Activated T-cell treated with anti-CD3 and anti-CD28 coated beads, Interleukin-2, amount 50 U/mL, for 4 hours (primary cell): Measurements from ENCODE around the gene CDH1. TPM values are rescaled to one million over a fixed set of nuclear protein-coding genes. Genes with fewer than 3 reads are reported as not detected.
"Not testable (repeated sequence)": the region's sequence is repeated elsewhere in the genome, so short reads cannot be mapped to it uniquely, and the experiment has no call there.

Experiments
- ATAC-seq, 2 donors: fragments of 200-7000 bp; cut with Tn5 transposase; one replicate each; pipeline ENCODE4 v1.10.0; 2021
- DNase-seq: peaks from one replicate; pipeline ENCODE4 v3.0.0-alpha.2; 2020
- H3K27me3 Mint-ChIP-seq: one replicate; pipeline ENCODE4 v1.8.0; 2021; ENCODE audit warnings: low read depth, mixed read lengths
- H3K36me3 Mint-ChIP-seq: one replicate; pipeline ENCODE4 v1.8.0; 2022; ENCODE audit warnings: mixed read lengths; ENCODE audit not compliant: insufficient read depth
- H3K4me1 Mint-ChIP-seq: one replicate; pipeline ENCODE4 v1.8.0; 2021; ENCODE audit warnings: low read depth, mixed read lengths
- H3K4me3 Mint-ChIP-seq: one replicate; pipeline ENCODE4 v1.8.0; 2021; ENCODE audit warnings: mild to moderate bottlenecking, moderate library complexity, mixed read lengths
- H3K9me3 Mint-ChIP-seq: one replicate; pipeline ENCODE4 v1.8.0; 2021; ENCODE audit warnings: mixed read lengths
- total RNA-seq, 3 donors: library from RNA; stranded (reverse); gene quantifications; one replicate each; pipeline ENCODE4 v1.2.1, GENCODE V29; 2021

The CDH1 gene
- total RNA-seq, 3 donors from 2014 or later: 0.71 to 1.8 (median 1.3) TPM

- Mint-ChIP-seq H3K27me3 (peaks cover 2% of the 10 kb centered on the region), H3K36me3 (no peaks in the 10 kb centered on the region), H3K9me3 (no peaks in the 10 kb centered on the region), H3K4me3 (no peak overlapping the region), H3K4me1 (peaks cover 3% of the 10 kb centered on the region)
- no peak for DNase-seq
- ATAC-seq: peak; percentile 14 to 57
Measured at GRCh38 chr16:68782198-68783174, 45.4 kb downstream of the CDH1 start.

- ATAC-seq (no peak), DNase-seq (no peak)
- Mint-ChIP-seq H3K27me3 (peaks cover 2% of the 10 kb centered on the region), H3K4me1 (peaks cover 3% of the 10 kb centered on the region), H3K9me3 (no peaks in the 10 kb centered on the region), H3K36me3 (no peaks in the 10 kb centered on the region), H3K4me3 (no peak overlapping the region)
Measured at GRCh38 chr16:68784226-68784625, 47.1 kb downstream of the CDH1 start.

GRCh38 chr16:68784721-68785120 is 47.6 kb downstream of the CDH1 start:
- H3K9me3 Mint-ChIP-seq: no peaks in the 10 kb centered on the region
- no peak for DNase-seq
- H3K4me1 Mint-ChIP-seq: peaks cover 3% of the 10 kb centered on the region
- peaks cover 2% of the 10 kb centered on the region for H3K27me3 Mint-ChIP-seq
- ATAC-seq: no peak
- H3K36me3 Mint-ChIP-seq: no peaks in the 10 kb centered on the region
- H3K4me3 Mint-ChIP-seq: no peak overlapping the region

GRCh38 chr16:68785715-68786114 is 48.6 kb downstream of the CDH1 start:
- ATAC-seq: no peak
- Mint-ChIP-seq H3K27me3 (peaks cover 2% of the 10 kb centered on the region), H3K36me3 (no peaks in the 10 kb centered on the region), H3K4me3 (no peak overlapping the region), H3K4me1 (peaks cover 3% of the 10 kb centered on the region), H3K9me3 (no peaks in the 10 kb centered on the region)
- no peak for DNase-seq

GRCh38 chr16:68786685-68787418 is 49.8 kb downstream of the CDH1 start:
- Mint-ChIP-seq H3K27me3 (peaks cover 2% of the 10 kb centered on the region), H3K4me3 (no peak overlapping the region), H3K9me3 (no peaks in the 10 kb centered on the region), H3K36me3 (no peaks in the 10 kb centered on the region), H3K4me1 (peaks cover 3% of the 10 kb centered on the region)
- no peak for ATAC-seq
- DNase-seq: no peak

GRCh38 chr16:68787419-68787807 is 50.3 kb downstream of the CDH1 start:
- DNase-seq, H3K4me3 Mint-ChIP-seq, H3K9me3 Mint-ChIP-seq, ATAC-seq, H3K27me3 Mint-ChIP-seq, H3K4me1 Mint-ChIP-seq, H3K36me3 Mint-ChIP-seq: not testable (repeated sequence)

GRCh38 chr16:68790130-68790761 is 53.2 kb downstream of the CDH1 start:
- Mint-ChIP-seq H3K27me3 (peaks cover 2% of the 10 kb centered on the region), H3K4me3 (no peak overlapping the region), H3K4me1 (no peaks in the 10 kb centered on the region), H3K9me3 (no peaks in the 10 kb centered on the region), H3K36me3 (no peaks in the 10 kb centered on the region)
- DNase-seq (no peak), ATAC-seq (no peak)

- Mint-ChIP-seq H3K36me3 (no peaks in the 10 kb centered on the region), H3K4me1 (no peaks in the 10 kb centered on the region), H3K9me3 (no peaks in the 10 kb centered on the region), H3K4me3 (no peak overlapping the region), H3K27me3 (no peaks in the 10 kb centered on the region)
- DNase-seq (no peak), ATAC-seq (no peak)
Measured at GRCh38 chr16:68790944-68791343, 53.9 kb downstream of the CDH1 start.

- H3K27me3 Mint-ChIP-seq: no peaks in the 10 kb centered on the region
Measured at GRCh38 chr16:68792465-68793324, 55.6 kb downstream of the CDH1 start.

GRCh38 chr16:68793401-68793857 is 56.3 kb downstream of the CDH1 start:
- no peak for DNase-seq
- H3K27me3 Mint-ChIP-seq: no peaks in the 10 kb centered on the region
- H3K4me1 Mint-ChIP-seq: no peaks in the 10 kb centered on the region
- H3K4me3 Mint-ChIP-seq: no peak overlapping the region
- H3K36me3 Mint-ChIP-seq: no peaks in the 10 kb centered on the region
- ATAC-seq: no peak
- H3K9me3 Mint-ChIP-seq: no peaks in the 10 kb centered on the region

More at GRCh38 chr16:68792465-68793324, 55.6 kb downstream of the CDH1 start:
- Mint-ChIP-seq H3K9me3 (no peaks in the 10 kb centered on the region), H3K36me3 (no peaks in the 10 kb centered on the region), H3K4me1 (no peaks in the 10 kb centered on the region), H3K4me3 (no peak overlapping the region)
- DNase-seq (no peak), ATAC-seq (no peak)

GRCh38 chr16:68798398-68798797 is 61.3 kb downstream of the CDH1 start:
- ATAC-seq (no peak), DNase-seq (no peak)
- Mint-ChIP-seq H3K4me3 (no peak overlapping the region), H3K36me3 (no peaks in the 10 kb centered on the region), H3K9me3 (no peaks in the 10 kb centered on the region), H3K27me3 (no peaks in the 10 kb centered on the region), H3K4me1 (no peaks in the 10 kb centered on the region)

- Mint-ChIP-seq H3K4me1 (no peaks in the 10 kb centered on the region), H3K4me3 (no peak overlapping the region), H3K36me3 (no peaks in the 10 kb centered on the region), H3K9me3 (no peaks in the 10 kb centered on the region), H3K27me3 (no peaks in the 10 kb centered on the region)
- ATAC-seq (peak; percentile 58 to 85), DNase-seq (peak; percentile 23)
Measured at GRCh38 chr16:68800257-68800875, 63.3 kb downstream of the CDH1 start.

- H3K27me3 Mint-ChIP-seq: no peaks in the 10 kb centered on the region
- H3K36me3 Mint-ChIP-seq: no peaks in the 10 kb centered on the region
- DNase-seq (no peak), ATAC-seq (no peak)
- H3K9me3 Mint-ChIP-seq: no peaks in the 10 kb centered on the region
- H3K4me1 Mint-ChIP-seq: no peaks in the 10 kb centered on the region
- no peak overlapping the region for H3K4me3 Mint-ChIP-seq
Measured at GRCh38 chr16:68802190-68802589, 65.1 kb downstream of the CDH1 start.
